GM12891 (cell line): ENCODE measurements around the gene GJC1.

Source experiments
- POLR2A ChIP-seq: IDR thresholded peaks from 2 replicates; pipeline ENCODE4 v1.6.1; 2011; ENCODE audit warnings: low read depth, low read length, control low read depth
- POLR2AphosphoS5 ChIP-seq: IDR thresholded peaks from 2 replicates; pipeline ENCODE4 v1.6.1; 2011; ENCODE audit warnings: low read depth, low read length, control low read depth
- SPI1 ChIP-seq: IDR thresholded peaks from 2 replicates; pipeline ENCODE4 v1.6.1; 2011; ENCODE audit warnings: low read depth, low read length, control low read depth

GRCh38 chr17:44769647-44770084, 60.4 kb downstream of the GJC1 start:
- TF ChIP-seq POLR2A = no peak
- TF ChIP-seq POLR2AphosphoS5 = no peak
- TF ChIP-seq SPI1 = no peak
